Keratinocyte (primary cell): ENCODE results near the gene RAB11B.

Experiments
- EZH2 ChIP-seq: IDR thresholded peaks from one replicate; pipeline ENCODE4 v1.6.1; 2012; ENCODE audit warnings: inconsistent platforms, mild to moderate bottlenecking, low read length, moderate library complexity
- TF ChIP-seq, protein P1 (sequence below), 3 experiments: IDR thresholded peaks in 1 of 3; conservative IDR thresholded peaks in 1 of 3; optimal IDR thresholded peaks in 1 of 3; 2 replicates in 2 of 3; 3 replicates in 1 of 3; pipeline versions ENCODE3 to v1.5.1; 2011; ENCODE audit warnings: low read length in 3 of 3, mild to moderate bottlenecking in 3 of 3, moderate library complexity in 2 of 3, control low read depth in 1 of 3, inconsistent platforms in 1 of 3; ENCODE audit not compliant: insufficient read depth in 2 of 3; ENCODE audit errors: extremely low read depth in 1 of 3

GRCh38 chr19:8355631-8356402 lies 34.3 kb upstream of the RAB11B start:
- TF ChIP-seq, protein P1, sequence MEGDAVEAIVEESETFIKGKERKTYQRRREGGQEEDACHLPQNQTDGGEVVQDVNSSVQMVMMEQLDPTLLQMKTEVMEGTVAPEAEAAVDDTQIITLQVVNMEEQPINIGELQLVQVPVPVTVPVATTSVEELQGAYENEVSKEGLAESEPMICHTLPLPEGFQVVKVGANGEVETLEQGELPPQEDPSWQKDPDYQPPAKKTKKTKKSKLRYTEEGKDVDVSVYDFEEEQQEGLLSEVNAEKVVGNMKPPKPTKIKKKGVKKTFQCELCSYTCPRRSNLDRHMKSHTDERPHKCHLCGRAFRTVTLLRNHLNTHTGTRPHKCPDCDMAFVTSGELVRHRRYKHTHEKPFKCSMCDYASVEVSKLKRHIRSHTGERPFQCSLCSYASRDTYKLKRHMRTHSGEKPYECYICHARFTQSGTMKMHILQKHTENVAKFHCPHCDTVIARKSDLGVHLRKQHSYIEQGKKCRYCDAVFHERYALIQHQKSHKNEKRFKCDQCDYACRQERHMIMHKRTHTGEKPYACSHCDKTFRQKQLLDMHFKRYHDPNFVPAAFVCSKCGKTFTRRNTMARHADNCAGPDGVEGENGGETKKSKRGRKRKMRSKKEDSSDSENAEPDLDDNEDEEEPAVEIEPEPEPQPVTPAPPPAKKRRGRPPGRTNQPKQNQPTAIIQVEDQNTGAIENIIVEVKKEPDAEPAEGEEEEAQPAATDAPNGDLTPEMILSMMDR (optimal IDR thresholded peaks at IDR 0.05 in 1 of 3, IDR thresholded peaks at IDR 0.05 in 1 of 3, conservative IDR thresholded peaks at IDR 0.05 in 1 of 3; ENCODE audit: extremely low read depth in 1 of 3, insufficient read depth in 2 of 3, low read length in 3 of 3) = peak in 1 of 3 experiments; percentile 11
- no peak for TF ChIP-seq EZH2
